ENCODE measurements around the gene CFAP68. TPM values are rescaled to one million over a fixed set of nuclear protein-coding genes. Genes with fewer than 3 reads are reported as not detected.

Gene CFAP68
- total RNA-seq, 2 donors from 2014 or later: 18.8 to 20.0 TPM

GRCh38 chr11:111843661-111844060 is 35.7 kb upstream of the CFAP68 start:
- no peaks in the 10 kb centered on the region for H3K9me3 ChIP-seq
- no peaks in the 10 kb centered on the region for H3K4me1 ChIP-seq
- TF ChIP-seq CTCF (IDR thresholded peaks at IDR 0.05): no peak
- H3K4me3 ChIP-seq: no peak overlapping the region
- no peak overlapping the region for H3K27ac ChIP-seq
- intact Hi-C loops (cut with DNase I): loop anchor here (5.0 kb wide), 2 partner anchors 66 to 276 kb away; no protein-coding TSS in a partner anchor
- no peak overlapping the region for H3K9ac ChIP-seq (ENCODE audit: low read depth in 2 of 2, low read length in 2 of 2)
- DNase-seq: no peak
- H3K36me3 ChIP-seq: no peaks in the 10 kb centered on the region
- H3K27me3 ChIP-seq: no peaks in the 10 kb centered on the region

DNA sequence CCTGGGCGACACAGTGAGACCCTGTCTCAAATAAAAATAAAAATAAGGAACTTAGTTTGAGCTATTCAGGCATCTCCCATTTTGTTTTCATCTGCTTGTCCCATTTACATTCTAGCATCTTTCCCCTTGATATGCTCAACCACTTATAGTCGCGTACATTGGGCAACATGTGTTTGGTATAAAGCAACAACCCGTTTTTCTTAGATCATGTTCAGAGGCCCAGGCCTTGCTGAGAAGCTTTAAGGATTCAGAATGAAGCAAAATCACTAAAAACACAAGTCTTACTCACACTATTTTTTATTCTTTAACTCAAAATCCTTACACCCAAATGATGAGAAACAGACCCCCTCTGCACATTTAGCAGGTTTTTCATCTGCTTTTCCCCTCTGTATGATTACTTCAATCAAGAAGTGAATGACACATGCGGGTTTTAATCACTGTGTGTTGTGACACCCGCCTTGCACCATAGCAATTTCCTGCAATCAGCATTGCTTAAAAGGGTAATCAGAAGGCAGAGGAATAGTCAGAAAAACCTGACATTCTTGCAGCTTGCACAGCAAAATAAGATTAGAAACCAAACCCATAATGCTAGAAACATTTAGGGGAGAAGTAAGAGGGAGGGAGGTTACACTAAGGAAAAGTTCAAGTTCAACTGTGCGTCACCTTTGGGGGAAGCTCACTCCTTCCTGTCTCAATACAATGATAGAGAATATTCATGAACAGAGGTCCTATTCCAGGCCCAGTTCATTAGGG is 33.9 kb upstream of the CFAP68 start:
- Histone ChIP-seq H3K4me1 (no peaks in the 10 kb centered on the region), H3K36me3 (no peaks in the 10 kb centered on the region), H3K27ac (no peak overlapping the region), H3K9ac (ENCODE audit: low read depth in 2 of 2, low read length in 2 of 2) (no peak overlapping the region), H3K9me3 (no peaks in the 10 kb centered on the region), H3K27me3 (no peaks in the 10 kb centered on the region), H3K4me3 (no peak overlapping the region)
- intact Hi-C loops (cut with DNase I): loop anchor here (5.0 kb wide), 1 partner anchor 248 kb away; no protein-coding TSS in a partner anchor
- no peak for TF ChIP-seq CTCF (IDR thresholded peaks at IDR 0.05)
- DNase-seq: no peak

GRCh38 chr11:111846063-111846462 is 33.3 kb upstream of the CFAP68 start:
- Histone ChIP-seq H3K9me3 (no peaks in the 10 kb centered on the region), H3K36me3 (no peaks in the 10 kb centered on the region), H3K27me3 (no peaks in the 10 kb centered on the region), H3K9ac (ENCODE audit: low read depth in 2 of 2, low read length in 2 of 2) (no peak overlapping the region), H3K27ac (no peak overlapping the region), H3K4me3 (no peak overlapping the region), H3K4me1 (no peaks in the 10 kb centered on the region)
- DNase-seq: no peak
- no peak for TF ChIP-seq CTCF (IDR thresholded peaks at IDR 0.05)
- intact Hi-C loops (cut with DNase I): loop anchor here (5.0 kb wide), 1 partner anchor 249 kb away; no protein-coding TSS in a partner anchor

DNA sequence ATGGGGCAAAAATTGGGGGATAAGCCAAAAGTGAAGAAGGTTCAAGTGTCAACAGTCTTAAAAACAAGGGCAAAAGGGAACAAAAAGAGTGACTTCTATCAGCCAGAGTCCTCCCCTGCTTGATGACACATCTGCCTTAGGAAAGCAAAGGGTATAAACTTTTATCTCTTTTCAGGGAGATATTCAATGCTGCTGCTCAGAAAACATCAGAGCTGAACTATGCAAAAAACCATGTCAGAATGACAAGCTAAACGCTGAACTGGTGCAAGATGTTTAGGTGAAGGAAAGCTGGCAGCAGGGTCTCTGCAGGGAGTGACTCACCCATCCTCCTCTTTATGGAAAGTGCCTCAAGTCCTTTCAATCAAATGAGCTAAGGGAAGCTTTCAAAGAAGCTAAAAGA is 32.7 kb upstream of the CFAP68 start:
- TF ChIP-seq CTCF (IDR thresholded peaks at IDR 0.05): no peak
- no peaks in the 10 kb centered on the region for H3K36me3 ChIP-seq
- H3K4me3 ChIP-seq: no peak overlapping the region
- no peak for DNase-seq
- no peaks in the 10 kb centered on the region for H3K27me3 ChIP-seq
- no peaks in the 10 kb centered on the region for H3K4me1 ChIP-seq
- intact Hi-C loops (cut with DNase I): loop anchor here (5.0 kb wide), 1 partner anchor 249 kb away; no protein-coding TSS in a partner anchor
- H3K9ac ChIP-seq (ENCODE audit: low read depth in 2 of 2, low read length in 2 of 2): no peak overlapping the region
- no peaks in the 10 kb centered on the region for H3K9me3 ChIP-seq
- H3K27ac ChIP-seq: no peak overlapping the region

DNA sequence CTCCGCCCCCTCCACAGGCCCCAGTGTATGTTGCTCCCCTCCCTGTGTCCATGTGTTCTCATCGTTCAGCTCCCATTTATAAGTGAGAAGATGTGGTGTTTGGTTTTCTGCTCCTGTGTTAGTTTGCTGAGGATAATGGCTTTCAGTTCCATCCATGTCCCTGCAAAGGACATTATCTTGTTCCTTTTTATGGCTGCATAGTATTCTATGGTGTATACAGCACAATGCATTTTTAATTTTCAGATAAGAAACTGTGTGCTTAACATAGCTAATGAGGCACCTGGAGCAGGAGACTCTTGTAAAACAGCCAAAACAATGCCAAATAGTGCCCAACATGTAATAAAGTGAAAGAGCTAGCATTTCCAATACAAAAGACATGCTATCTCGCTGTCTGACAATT is 29.7 kb upstream of the CFAP68 start:
- Histone ChIP-seq H3K9ac (ENCODE audit: low read depth in 2 of 2, low read length in 2 of 2) (no peak overlapping the region), H3K36me3 (no peaks in the 10 kb centered on the region), H3K27me3 (no peaks in the 10 kb centered on the region), H3K9me3 (no peaks in the 10 kb centered on the region), H3K4me3 (no peak overlapping the region), H3K27ac (no peak overlapping the region), H3K4me1 (no peaks in the 10 kb centered on the region)
- no peak for TF ChIP-seq CTCF (IDR thresholded peaks at IDR 0.05)
- intact Hi-C loops (cut with DNase I): loop anchor here (5.0 kb wide), 1 partner anchor 252 kb away; no protein-coding TSS in a partner anchor
- DNase-seq: no peak

Measured in colonic mucosa (tissue), 4 donors.